Stimulated activated memory B cell treated with anti-CD40 and anti-IgM and Interleukin-4, amounts not matched to agents 10 μg/mL and 1 μg/mL and 100 μg/mL, for 72 hours (primary cell): Measurements from ENCODE around the gene WBP1.
"Not testable (repeated sequence)": the region's sequence is repeated elsewhere in the genome, so short reads cannot be mapped to it uniquely, and the experiment has no call there.

ENCODE experiments used
- ATAC-seq: fragments of 150-1000 bp; cut with Tn5 transposase; 2 replicates; pipeline ENCODE4 v1.10.0; 2021
- H3K27ac Mint-ChIP-seq: one replicate; pipeline ENCODE4 v1.8.0; 2022; ENCODE audit warnings: mild to moderate bottlenecking, mixed read lengths
- H3K27me3 Mint-ChIP-seq: one replicate; pipeline ENCODE4 v1.8.0; 2022; ENCODE audit warnings: mixed read lengths
- H3K36me3 Mint-ChIP-seq: one replicate; pipeline ENCODE4 v1.8.0; 2022; ENCODE audit warnings: mixed read lengths
- H3K4me1 Mint-ChIP-seq: one replicate; pipeline ENCODE4 v1.8.0; 2022; ENCODE audit warnings: mixed read lengths
- H3K4me3 Mint-ChIP-seq: one replicate; pipeline ENCODE4 v1.8.0; 2022; ENCODE audit warnings: mild to moderate bottlenecking, moderate library complexity, mixed read lengths
- H3K9me3 Mint-ChIP-seq: one replicate; pipeline ENCODE4 v1.8.0; 2022; ENCODE audit warnings: mixed read lengths

Gene WBP1

DNA sequence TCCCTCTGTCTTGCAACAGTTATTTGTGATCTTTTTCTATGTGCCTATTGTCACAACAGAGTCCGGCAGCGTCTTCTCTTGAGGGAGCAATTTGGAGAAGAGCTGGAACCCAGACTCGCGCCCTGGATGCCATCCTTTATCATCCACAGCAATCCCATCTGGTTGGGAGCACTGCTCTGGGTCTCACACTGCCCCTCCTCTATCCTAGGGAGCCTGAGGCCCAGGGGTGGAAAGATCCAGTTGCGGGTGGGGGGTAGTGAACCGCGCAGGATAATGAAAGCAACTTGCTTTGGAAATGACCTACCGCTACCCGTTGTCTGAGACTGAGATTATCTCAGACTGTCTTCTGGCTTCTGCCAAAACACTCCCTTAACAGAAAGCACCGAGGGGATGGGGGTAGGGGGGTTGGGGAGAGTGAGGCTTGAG, 713 bp downstream of the WBP1 start:
- Mint-ChIP-seq H3K27ac (peak overlapping the region; percentile 96), H3K9me3 (no peaks in the 10 kb centered on the region), H3K27me3 (no peaks in the 10 kb centered on the region), H3K4me3 (peak overlapping the region; percentile 91), H3K4me1 (peaks cover 66% of the 10 kb centered on the region), H3K36me3 (peaks cover 44% of the 10 kb centered on the region)
- ATAC-seq: no peak

DNA sequence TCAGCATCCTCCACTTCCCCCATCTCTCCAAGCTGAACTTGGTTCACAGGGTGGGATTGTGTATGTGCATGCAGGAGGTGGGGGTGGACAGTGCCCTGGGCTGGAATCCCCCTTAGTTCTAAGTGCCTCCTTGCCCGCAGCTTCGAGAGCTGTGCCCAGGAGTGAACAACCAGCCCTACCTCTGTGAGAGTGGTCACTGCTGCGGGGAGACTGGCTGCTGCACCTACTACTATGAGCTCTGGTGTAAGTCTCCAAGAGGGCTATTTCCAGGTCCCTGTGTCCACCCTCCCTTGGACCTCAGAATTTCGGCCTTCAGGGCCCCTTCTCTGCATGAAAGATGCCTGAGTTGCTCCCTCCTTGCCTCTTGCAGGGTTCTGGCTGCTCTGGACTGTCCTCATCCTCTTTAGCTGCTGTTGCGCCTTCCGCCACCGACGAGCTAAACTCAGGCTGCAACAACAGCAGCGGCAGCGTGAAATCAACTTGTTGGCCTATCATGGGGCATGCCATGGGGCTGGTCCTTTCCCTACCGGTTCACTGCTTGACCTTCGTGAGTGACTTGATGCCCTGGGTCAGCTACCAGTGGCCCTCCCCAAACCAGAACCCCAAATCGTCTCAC, 1.4 kb downstream of the WBP1 start:
- Mint-ChIP-seq H3K4me1 (peaks cover 62% of the 10 kb centered on the region), H3K27ac (peak overlapping the region; percentile 96), H3K36me3 (peaks cover 44% of the 10 kb centered on the region), H3K4me3 (peak overlapping the region; percentile 74)
- H3K27me3 Mint-ChIP-seq, H3K9me3 Mint-ChIP-seq, ATAC-seq: not testable (repeated sequence)

DNA sequence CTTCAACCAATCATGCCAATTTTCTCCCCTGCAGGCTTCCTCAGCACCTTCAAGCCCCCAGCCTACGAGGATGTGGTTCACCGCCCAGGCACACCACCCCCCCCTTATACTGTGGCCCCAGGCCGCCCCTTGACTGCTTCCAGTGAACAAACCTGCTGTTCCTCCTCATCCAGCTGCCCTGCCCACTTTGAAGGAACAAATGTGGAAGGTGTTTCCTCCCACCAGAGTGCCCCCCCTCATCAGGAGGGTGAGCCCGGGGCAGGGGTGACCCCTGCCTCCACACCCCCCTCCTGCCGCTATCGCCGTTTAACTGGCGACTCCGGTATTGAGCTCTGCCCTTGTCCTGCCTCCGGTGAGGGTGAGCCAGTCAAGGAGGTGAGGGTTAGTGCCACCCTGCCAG, 1.9 kb downstream of the WBP1 start:
- H3K27me3 Mint-ChIP-seq, H3K9me3 Mint-ChIP-seq, ATAC-seq: not testable (repeated sequence)
- peak overlapping the region; percentile 74 for H3K4me3 Mint-ChIP-seq
- H3K36me3 Mint-ChIP-seq: peaks cover 42% of the 10 kb centered on the region
- H3K27ac Mint-ChIP-seq: peak overlapping the region; percentile 96
- H3K4me1 Mint-ChIP-seq: peaks cover 56% of the 10 kb centered on the region

DNA sequence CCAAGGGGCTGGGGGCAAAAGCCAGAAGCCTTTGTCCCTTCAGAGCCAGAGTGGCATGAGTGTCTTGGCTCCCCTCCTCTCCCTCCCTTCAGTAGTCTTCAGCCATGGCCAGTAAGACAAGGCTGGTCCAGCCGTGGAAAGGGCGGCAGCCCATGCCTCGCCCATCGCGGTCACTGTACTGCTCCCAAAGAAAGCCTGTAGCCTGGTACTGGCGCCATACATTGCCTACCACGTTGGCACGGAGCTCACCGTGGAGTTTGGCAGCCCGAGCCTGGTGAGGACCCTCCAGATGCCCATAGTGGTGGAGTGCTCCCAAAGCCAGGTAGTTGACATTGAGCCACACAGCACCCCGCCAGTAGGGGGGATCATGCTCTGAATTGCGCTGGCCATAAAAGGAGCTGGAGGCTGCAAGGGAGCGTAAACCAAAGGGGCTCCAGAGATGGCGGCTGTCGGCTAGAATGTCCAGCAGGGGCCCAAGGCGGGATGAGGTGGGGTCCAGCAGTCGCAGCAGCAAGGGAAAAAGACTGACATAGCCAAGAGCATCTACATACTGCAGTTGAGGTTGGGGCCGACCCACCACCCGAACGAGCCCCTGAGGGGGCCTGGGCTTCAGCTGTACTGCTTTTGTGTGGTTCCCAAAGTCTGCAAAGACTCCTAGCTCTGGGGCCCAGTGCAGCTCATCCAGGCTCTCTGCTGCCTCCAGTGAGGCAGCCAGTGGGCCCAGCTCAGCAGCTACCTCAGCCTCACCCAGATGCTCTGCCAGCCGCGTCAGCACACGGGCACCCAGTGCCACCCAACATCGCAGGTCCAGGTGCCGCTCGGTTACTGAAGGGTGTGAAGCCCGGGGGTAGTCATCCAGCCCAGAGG, 3.2 kb downstream of the WBP1 start:
- no peak for ATAC-seq
- Mint-ChIP-seq H3K27me3 (no peaks in the 10 kb centered on the region), H3K27ac (no peak overlapping the region), H3K4me1 (peaks cover 50% of the 10 kb centered on the region), H3K9me3 (no peaks in the 10 kb centered on the region), H3K36me3 (peaks cover 30% of the 10 kb centered on the region), H3K4me3 (no peak overlapping the region)

DNA sequence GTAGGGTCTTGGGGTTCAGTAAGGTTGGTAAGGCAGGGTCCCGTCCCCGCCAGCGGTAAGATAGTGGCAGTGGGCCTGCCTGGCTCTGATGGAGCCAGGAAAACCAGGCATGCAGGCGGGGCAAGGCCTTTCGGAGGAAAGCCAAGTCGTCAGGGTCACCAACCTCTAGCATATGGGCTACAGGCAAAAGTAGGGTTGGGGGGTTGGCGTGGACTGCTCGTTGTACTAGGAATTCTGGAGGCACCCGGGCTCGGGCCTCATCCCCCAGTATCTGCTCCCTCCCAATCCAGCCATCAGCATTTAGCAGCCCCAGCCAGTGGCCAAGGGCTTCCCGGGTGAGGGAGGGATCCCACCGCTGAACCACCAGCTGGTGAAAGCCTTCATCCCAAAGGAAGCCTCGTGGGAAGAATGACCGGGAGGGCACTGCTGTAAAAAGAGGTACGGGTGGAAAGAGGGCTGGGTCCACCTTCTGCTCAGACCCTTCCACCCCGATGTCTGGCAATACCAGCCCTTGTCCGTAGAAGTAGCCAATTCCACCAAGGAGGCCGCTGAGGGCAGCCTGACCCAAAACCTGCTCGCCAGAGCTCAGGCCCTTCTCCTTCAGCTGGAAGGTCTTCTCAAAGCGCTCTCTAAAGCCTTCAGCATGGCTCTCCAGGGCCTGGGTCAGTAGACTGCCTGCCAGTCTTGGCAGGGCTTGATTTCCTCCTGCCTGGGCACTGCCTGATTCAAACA, 4.0 kb downstream of the WBP1 start:
- Mint-ChIP-seq H3K27ac (peak overlapping the region; percentile 14), H3K4me3 (no peak overlapping the region), H3K9me3 (no peaks in the 10 kb centered on the region), H3K4me1 (peaks cover 42% of the 10 kb centered on the region), H3K27me3 (no peaks in the 10 kb centered on the region), H3K36me3 (peaks cover 28% of the 10 kb centered on the region)
- no peak for ATAC-seq

DNA sequence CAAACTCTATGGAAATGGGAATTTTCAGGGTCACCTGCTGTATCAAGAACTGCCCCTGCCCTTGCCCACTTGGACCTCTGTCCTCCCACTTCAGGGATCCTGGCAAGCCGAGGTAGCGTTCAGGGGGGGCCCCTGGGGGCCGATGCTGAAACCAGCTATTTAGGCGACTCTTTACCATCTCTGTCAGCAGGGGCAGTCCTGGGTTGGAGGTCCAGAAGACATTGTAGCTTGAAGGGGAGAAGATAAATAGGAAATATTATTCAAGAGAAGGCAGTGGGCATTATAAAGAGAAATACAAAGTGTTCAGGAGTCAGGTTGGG, 4.5 kb downstream of the WBP1 start:
- peaks cover 40% of the 10 kb centered on the region for H3K4me1 Mint-ChIP-seq
- H3K27ac Mint-ChIP-seq: peak overlapping the region; percentile 14

DNA sequence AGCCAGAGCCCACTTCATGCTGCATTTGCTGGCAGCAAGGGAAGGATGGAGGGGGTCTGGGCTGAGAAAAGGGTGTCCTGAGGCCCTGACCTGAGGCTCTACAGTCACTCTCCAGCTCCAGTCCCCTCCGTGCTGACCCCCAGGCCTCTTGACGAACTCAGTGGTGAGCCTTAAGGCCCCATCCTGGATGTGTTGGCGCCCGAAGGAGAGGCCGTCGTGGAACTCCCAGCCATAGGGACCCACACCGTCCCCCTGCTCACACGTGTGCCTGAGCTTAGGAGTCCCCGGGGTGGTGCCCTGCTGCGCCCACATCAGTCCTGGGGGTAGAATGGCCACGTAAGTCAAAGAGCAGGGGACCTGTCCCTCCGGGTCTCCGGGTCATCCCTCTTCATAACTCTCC, 6.2 kb downstream of the WBP1 start:
- Mint-ChIP-seq H3K27ac (peak overlapping the region; percentile 93), H3K36me3 (peaks cover 28% of the 10 kb centered on the region), H3K27me3 (no peaks in the 10 kb centered on the region), H3K4me3 (peak overlapping the region; percentile 93), H3K4me1 (peaks cover 31% of the 10 kb centered on the region), H3K9me3 (no peaks in the 10 kb centered on the region)
- peak; percentile 3 for ATAC-seq

More for the DNA sequence above, 4.5 kb downstream of the WBP1 start:
- Mint-ChIP-seq H3K9me3 (no peaks in the 10 kb centered on the region), H3K4me3 (no peak overlapping the region), H3K27me3 (no peaks in the 10 kb centered on the region), H3K36me3 (peaks cover 28% of the 10 kb centered on the region)
- ATAC-seq: no peak

DNA sequence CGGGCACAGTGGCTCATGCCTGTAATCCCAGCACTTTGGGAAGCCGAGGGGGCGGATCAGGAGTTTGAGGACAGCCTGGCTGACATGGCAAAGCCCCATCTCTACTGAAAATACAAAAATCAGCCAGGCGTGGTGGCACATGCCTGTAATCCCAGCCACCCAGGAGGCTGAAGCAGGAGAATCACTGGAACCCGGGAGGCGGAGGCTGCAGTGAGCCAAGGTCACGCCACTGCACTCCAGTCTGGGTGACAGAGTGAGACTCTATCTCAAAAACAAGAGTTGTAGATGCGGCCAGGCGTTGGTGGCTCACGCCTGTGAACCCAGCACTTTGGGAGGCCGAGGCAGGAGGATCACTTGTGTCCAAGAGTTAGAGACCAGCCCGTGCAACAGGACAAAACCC, 12.5 kb downstream of the WBP1 start:
- peaks cover 25% of the 10 kb centered on the region for H3K4me1 Mint-ChIP-seq
- not testable (repeated sequence) for H3K27me3 Mint-ChIP-seq, H3K9me3 Mint-ChIP-seq, ATAC-seq
- H3K4me3 Mint-ChIP-seq: peak overlapping the region; percentile 63
- peak overlapping the region; percentile 78 for H3K27ac Mint-ChIP-seq
- peaks cover 26% of the 10 kb centered on the region for H3K36me3 Mint-ChIP-seq

DNA sequence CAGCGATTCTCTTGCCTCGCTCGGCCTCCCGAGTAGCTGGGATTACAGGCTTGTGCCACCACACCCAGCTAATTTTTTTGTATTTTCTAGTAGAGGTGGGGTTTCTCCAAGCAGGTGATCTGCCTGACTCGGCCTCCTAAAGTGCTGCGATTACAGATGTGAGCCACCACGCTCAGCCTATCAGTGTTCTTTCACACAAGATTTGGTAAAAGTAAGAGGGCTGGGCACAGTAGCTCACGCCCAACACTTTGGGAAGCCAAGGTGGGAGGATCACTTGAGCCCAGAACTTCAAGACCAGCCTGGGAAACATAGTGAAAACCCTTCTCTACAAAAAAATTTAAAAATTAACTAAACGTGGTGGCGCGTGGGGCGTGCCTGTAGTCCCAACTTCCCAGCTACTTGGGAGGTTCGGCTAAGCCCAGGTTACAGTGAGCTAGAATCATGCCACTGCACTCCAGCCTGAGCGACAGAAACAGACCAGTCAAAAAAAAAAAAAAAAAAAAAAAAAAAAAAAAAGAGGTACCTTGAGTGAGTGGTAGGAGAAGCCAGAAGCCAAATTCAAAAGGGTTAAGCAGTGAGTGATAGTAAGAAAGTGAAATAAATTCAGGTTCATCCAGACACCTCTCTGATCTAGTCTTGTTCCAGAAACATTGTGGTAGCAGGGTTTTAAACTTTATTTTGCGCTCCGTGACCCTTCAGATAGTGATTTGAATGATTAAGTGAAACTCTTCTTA, 13.3 kb downstream of the WBP1 start:
- Mint-ChIP-seq H3K27me3 (no peaks in the 10 kb centered on the region), H3K9me3 (no peaks in the 10 kb centered on the region), H3K4me1 (peaks cover 24% of the 10 kb centered on the region), H3K27ac (peak overlapping the region; percentile 96), H3K4me3 (peak overlapping the region; percentile 98), H3K36me3 (peaks cover 26% of the 10 kb centered on the region)
- no peak for ATAC-seq

DNA sequence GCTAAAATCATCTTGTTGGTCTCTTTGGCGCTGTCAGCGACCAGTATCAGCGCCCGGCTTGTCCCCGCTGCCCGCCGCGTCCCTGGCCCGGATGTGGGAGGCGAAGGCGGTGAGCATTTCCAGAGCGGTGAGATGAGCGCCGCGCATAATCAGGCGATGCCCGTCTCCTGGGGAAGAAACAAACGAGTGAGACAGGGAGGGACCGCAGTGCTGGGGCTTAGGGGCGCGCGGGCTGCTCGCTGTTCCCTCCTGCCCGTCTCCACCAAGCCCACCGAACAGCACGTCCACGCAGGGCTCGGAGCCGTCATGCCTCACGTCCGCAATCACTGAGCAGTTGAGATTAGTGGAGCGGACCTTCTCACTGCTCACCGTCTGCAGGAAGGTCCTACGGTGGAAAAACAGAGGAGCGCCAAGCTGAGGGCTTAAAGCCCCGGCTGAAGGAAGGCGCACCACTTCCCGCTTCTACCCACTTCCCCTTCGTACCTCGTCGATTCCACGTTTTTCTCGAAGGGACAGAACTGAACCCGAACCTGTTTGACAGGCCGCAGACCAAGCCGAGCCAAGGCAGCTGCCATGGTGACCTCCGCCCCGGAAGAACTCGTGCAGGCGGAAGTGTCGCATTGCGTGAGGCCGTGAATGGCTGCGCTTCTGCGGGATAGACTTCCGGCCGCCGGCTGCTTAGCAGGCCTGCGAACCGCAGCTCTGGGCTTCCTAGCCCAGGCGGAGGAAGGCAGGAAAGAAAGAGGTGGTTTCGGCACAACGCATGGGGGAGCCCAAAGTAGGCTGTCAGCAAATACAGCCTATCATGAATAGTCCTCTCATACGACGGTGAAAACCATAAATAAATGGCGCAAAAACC, 14.1 kb downstream of the WBP1 start, which contains the start of gene MRPL53:
MRPL53 (minus strand) TSS at position 595 of the 859 bp plus-strand sequence; CDS start at position 575, 20 bp downstream.
- peaks cover 27% of the 10 kb centered on the region for H3K36me3 Mint-ChIP-seq
- H3K9me3 Mint-ChIP-seq: no peaks in the 10 kb centered on the region
- H3K27ac Mint-ChIP-seq: peak within 1 kb of the TSS; percentile 96
- peak; percentile 98 for ATAC-seq
- H3K27me3 Mint-ChIP-seq: no peaks in the 10 kb centered on the region
- peaks cover 24% of the 10 kb centered on the region for H3K4me1 Mint-ChIP-seq
- peak within 1 kb of the TSS; percentile 98 for H3K4me3 Mint-ChIP-seq

DNA sequence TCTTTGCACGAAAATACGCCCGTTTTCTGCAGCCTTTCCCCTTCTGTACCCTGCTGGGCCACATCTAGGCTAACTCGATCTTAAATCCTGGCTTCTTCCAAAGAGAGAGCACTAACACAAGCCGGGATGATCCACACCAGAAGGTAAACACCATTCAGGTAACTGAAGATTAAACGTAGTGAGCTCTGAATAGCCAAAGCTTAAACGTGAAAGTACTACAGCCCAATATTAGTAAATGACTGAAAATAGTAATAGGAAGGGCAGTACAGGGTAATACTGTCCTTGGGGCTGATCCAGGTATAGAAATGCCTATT, 14.7 kb downstream of the WBP1 start:
- peak overlapping the region; percentile 98 for H3K4me3 Mint-ChIP-seq
- H3K4me1 Mint-ChIP-seq: peaks cover 24% of the 10 kb centered on the region
- H3K27me3 Mint-ChIP-seq: no peaks in the 10 kb centered on the region
- ATAC-seq: no peak
- peaks cover 32% of the 10 kb centered on the region for H3K36me3 Mint-ChIP-seq
- no peaks in the 10 kb centered on the region for H3K9me3 Mint-ChIP-seq
- H3K27ac Mint-ChIP-seq: peak overlapping the region; percentile 96

DNA sequence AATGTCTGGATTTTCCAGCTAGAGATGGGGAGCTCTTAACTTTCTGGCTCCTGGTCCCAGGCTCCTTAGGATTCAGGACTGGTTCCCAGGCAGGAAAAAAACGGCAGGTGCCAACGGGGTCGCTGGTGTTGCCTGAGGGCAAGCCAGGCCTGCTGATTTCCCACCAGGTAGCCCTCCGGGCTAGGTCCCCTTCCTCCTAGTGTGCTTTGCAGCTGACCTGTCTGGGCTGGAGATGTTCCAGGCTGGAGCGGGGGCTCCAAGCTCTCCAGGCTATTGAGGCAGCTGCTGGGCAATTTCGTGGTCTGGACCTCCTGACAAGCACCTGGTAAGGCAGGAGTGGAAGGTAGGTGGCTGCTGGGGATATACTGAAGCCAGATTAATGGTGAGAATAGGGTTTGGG, 16.2 kb downstream of the WBP1 start:
- peaks cover 29% of the 10 kb centered on the region for H3K4me1 Mint-ChIP-seq

DNA sequence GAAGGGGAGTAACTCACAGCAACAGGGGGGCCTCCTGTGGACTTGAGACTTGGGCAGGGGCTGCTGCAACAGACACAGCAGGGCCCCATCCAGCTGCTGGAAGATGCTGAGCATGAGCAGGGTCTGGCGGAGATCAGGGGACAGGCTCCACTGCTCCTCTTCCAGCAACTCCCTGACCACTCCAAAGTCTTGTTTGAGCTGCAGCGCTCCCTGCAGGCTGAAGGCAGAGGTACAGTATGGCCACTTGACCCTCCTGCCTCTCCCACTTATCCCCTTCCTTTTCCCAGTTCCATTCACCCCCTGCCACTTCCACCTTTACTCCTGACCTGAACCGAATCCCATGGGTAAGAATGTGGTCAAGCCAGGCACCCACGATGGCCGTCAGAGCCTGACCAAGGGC, 16.7 kb downstream of the WBP1 start:
- Mint-ChIP-seq H3K27ac (no peak overlapping the region), H3K36me3 (peaks cover 37% of the 10 kb centered on the region), H3K27me3 (no peaks in the 10 kb centered on the region), H3K9me3 (no peaks in the 10 kb centered on the region), H3K4me3 (no peak overlapping the region), H3K4me1 (peaks cover 28% of the 10 kb centered on the region)
- ATAC-seq: no peak

More for the DNA sequence above, 16.2 kb downstream of the WBP1 start:
- H3K27ac Mint-ChIP-seq: no peak overlapping the region
- no peak for ATAC-seq
- H3K27me3 Mint-ChIP-seq: no peaks in the 10 kb centered on the region
- no peaks in the 10 kb centered on the region for H3K9me3 Mint-ChIP-seq
- peaks cover 38% of the 10 kb centered on the region for H3K36me3 Mint-ChIP-seq
- H3K4me3 Mint-ChIP-seq: no peak overlapping the region

DNA sequence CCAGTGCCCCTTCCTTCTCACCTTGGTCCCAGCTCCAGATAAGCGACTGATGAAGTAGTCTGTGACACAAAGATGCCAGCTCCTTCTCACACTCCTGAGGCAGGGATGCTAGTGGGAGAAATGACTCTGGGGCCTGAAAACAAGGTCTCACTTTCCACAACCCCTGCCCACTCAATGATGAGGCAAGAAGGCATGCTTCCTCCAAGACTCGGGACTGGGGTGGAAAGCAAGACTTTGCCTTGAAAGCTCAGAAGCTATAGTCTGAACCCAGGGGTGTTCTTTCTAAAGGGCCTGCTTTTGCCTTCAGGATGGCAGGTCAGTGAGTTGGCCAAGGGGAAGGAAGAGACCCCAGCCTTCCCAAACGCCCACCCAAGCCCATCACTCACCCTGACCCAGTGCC, 23.2 kb downstream of the WBP1 start:
- no peaks in the 10 kb centered on the region for H3K27me3 Mint-ChIP-seq
- peak overlapping the region; percentile 100 for H3K4me3 Mint-ChIP-seq
- no peak for ATAC-seq
- peak overlapping the region; percentile 97 for H3K27ac Mint-ChIP-seq
- peaks cover 35% of the 10 kb centered on the region for H3K4me1 Mint-ChIP-seq
- H3K9me3 Mint-ChIP-seq: no peaks in the 10 kb centered on the region
- peaks cover 31% of the 10 kb centered on the region for H3K36me3 Mint-ChIP-seq
